ENCODE measurements around the gene TBC1D30.

DNA sequence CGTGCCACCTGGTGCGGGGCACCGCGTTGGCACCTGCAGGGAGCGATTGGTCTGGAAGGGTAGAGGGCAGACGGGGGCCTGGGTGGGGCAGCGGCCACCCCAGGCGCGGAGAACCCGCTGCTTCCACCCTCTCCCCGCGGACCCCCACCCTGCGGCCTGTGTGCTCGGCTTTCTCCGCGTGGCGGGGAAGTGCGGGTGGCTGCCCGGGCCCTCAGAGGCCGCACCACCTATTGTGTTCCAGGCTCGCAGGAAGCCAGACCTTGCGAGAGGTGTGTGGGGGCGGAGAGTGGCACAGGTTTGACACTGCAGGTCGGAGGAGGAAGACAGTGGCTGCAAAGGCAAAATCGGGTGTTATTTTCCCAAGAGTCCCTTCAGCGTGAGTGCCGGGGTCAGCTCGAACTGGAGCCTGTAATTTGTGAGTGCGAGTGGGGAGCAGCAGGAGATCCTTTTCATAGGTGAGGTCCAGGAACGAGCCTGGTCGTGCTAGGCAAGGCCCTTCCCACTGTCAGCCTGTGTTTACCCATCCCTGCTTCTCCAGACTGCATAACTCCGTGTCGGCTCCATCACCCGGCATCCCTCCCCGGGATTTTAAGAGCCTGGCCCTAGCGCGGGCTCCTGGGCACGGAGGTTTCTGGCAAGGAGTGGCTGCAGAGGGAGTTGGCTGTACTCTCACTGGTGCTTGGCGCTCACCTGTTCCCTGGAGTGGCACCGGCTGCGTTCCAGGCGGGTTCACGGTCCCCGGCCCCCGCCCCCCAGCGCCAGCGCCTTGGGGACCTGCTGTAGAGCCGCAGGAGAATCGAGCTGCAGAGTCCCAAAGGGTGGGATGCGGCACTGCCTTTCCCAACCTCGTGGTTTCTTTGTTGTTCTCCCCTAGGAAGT is 935 bp downstream of the TBC1D30 start:
- TF ChIP-seq, protein P1, sequence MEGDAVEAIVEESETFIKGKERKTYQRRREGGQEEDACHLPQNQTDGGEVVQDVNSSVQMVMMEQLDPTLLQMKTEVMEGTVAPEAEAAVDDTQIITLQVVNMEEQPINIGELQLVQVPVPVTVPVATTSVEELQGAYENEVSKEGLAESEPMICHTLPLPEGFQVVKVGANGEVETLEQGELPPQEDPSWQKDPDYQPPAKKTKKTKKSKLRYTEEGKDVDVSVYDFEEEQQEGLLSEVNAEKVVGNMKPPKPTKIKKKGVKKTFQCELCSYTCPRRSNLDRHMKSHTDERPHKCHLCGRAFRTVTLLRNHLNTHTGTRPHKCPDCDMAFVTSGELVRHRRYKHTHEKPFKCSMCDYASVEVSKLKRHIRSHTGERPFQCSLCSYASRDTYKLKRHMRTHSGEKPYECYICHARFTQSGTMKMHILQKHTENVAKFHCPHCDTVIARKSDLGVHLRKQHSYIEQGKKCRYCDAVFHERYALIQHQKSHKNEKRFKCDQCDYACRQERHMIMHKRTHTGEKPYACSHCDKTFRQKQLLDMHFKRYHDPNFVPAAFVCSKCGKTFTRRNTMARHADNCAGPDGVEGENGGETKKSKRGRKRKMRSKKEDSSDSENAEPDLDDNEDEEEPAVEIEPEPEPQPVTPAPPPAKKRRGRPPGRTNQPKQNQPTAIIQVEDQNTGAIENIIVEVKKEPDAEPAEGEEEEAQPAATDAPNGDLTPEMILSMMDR (conservative IDR thresholded peaks at IDR 0.05), result no peak
- TF ChIP-seq EZH2 (IDR thresholded peaks at IDR 0.05; ENCODE audit: low read depth), result no peak

Measured in PC-9 (cell line).